ENCODE results near the gene SLC13A2.

- TF ChIP-seq POLR3A (IDR thresholded peaks at IDR 0.05; ENCODE audit: borderline replicate concordance, extremely low read depth, insufficient read depth, insufficient read length) (no peak), HDGF (IDR thresholded peaks at IDR 0.05) (no peak), ZNF274 (IDR thresholded peaks at IDR 0.05; ENCODE audit: borderline replicate concordance, low read depth, low read length) (no peak), FOXM1 (IDR thresholded peaks at IDR 0.05; ENCODE audit: low read depth) (no peak), FOXM1 (CRISPR knock-in tag; IDR thresholded peaks at IDR 0.05; ENCODE audit: low read depth) (no peak), ZBTB8A (IDR thresholded peaks at IDR 0.05; ENCODE audit: partially characterized antibody) (no peak), GTF2B (IDR thresholded peaks at IDR 0.05; ENCODE audit: extremely low read depth, insufficient read length) (no peak), FOXP4 (CRISPR knock-in tag; IDR thresholded peaks at IDR 0.05; ENCODE audit: borderline replicate concordance) (no peak), ZNF780A (CRISPR knock-in tag; IDR thresholded peaks at IDR 0.05) (no peak), GTF2F1 (IDR thresholded peaks at IDR 0.05; ENCODE audit: low read depth, low read length) (no peak), REST (IDR thresholded peaks at IDR 0.05; ENCODE audit: borderline replicate concordance) (no peak), REST (CRISPR knock-in tag; IDR thresholded peaks at IDR 0.05; ENCODE audit: low read depth) (no peak), CBX3 (IDR thresholded peaks at IDR 0.05; ENCODE audit: borderline replicate concordance in 1 of 2, low read length in 2 of 2) (no peak)
These were observed 5.5 kb downstream of the SLC13A2 start for GRCh38 chr17:28478712-28479615.
